IPS-15b (cell line): ENCODE results near the gene GRM1.
A peak's percentile ranks its signal among the peaks of the same experiment; 100 is the strongest.

Experiments
- H3K27me3 ChIP-seq: one replicate; pipeline ENCODE4 v1.6.1; 2013; ENCODE audit warnings: low read length; ENCODE audit not compliant: control insufficient read depth, insufficient read depth
- H3K36me3 ChIP-seq: one replicate; pipeline ENCODE4 v1.6.1; 2013; ENCODE audit warnings: low read length; ENCODE audit not compliant: control insufficient read depth, insufficient read depth
- H3K4me1 ChIP-seq: one replicate; pipeline ENCODE4 v1.6.1; 2013; ENCODE audit warnings: mild to moderate bottlenecking, low read length; ENCODE audit not compliant: control insufficient read depth, insufficient read depth
- H3K4me3 ChIP-seq: one replicate; pipeline ENCODE4 v1.5.1; 2013; ENCODE audit warnings: low read depth, low read length
- H3K9ac ChIP-seq: one replicate; pipeline ENCODE4 v1.6.1; 2013; ENCODE audit warnings: low read depth, mild to moderate bottlenecking, low read length
- H3K9me3 ChIP-seq: one replicate; pipeline ENCODE4 v1.6.1; 2013; ENCODE audit warnings: mild to moderate bottlenecking, low read length; ENCODE audit not compliant: control insufficient read depth, insufficient read depth

GRM1 gene

GRCh38 chr6:146402476-146402875 lies 373.6 kb downstream of the GRM1 start:
- Histone ChIP-seq H3K36me3 (no peaks in the 10 kb centered on the region), H3K4me1 (no peaks in the 10 kb centered on the region), H3K27me3 (no peaks in the 10 kb centered on the region), H3K4me3 (no peak overlapping the region), H3K9ac (no peak overlapping the region), H3K9me3 (no peaks in the 10 kb centered on the region)

GRCh38 chr6:146408583-146408982 lies 379.7 kb downstream of the GRM1 start:
- H3K9me3 ChIP-seq, result no peaks in the 10 kb centered on the region
- no peaks in the 10 kb centered on the region for H3K36me3 ChIP-seq
- H3K4me3 ChIP-seq, result no peak overlapping the region
- no peaks in the 10 kb centered on the region for H3K4me1 ChIP-seq
- no peaks in the 10 kb centered on the region for H3K27me3 ChIP-seq
- H3K9ac ChIP-seq, result no peak overlapping the region

- Histone ChIP-seq H3K4me3 (no peak overlapping the region), H3K27me3 (no peaks in the 10 kb centered on the region), H3K36me3 (no peaks in the 10 kb centered on the region), H3K4me1 (no peaks in the 10 kb centered on the region), H3K9ac (no peak overlapping the region), H3K9me3 (no peaks in the 10 kb centered on the region)
These were observed 382.2 kb downstream of the GRM1 start for GRCh38 chr6:146410851-146411595.

GRCh38 chr6:146419576-146419975 lies 390.7 kb downstream of the GRM1 start:
- Histone ChIP-seq H3K27me3 (no peaks in the 10 kb centered on the region), H3K9ac (no peak overlapping the region), H3K4me3 (no peak overlapping the region), H3K4me1 (no peaks in the 10 kb centered on the region), H3K36me3 (no peaks in the 10 kb centered on the region), H3K9me3 (no peaks in the 10 kb centered on the region)

- Histone ChIP-seq H3K4me1 (no peaks in the 10 kb centered on the region), H3K36me3 (no peaks in the 10 kb centered on the region), H3K9me3 (no peaks in the 10 kb centered on the region), H3K27me3 (no peaks in the 10 kb centered on the region), H3K4me3 (no peak overlapping the region), H3K9ac (no peak overlapping the region)
These were observed 391.4 kb downstream of the GRM1 start for GRCh38 chr6:146420255-146420654.

GRCh38 chr6:146422789-146423375 lies 394.0 kb downstream of the GRM1 start:
- H3K4me3 ChIP-seq, result no peak overlapping the region
- H3K4me1 ChIP-seq, result no peaks in the 10 kb centered on the region
- H3K9me3 ChIP-seq, result no peaks in the 10 kb centered on the region
- H3K9ac ChIP-seq, result no peak overlapping the region
- no peaks in the 10 kb centered on the region for H3K36me3 ChIP-seq
- no peaks in the 10 kb centered on the region for H3K27me3 ChIP-seq

- no peak overlapping the region for H3K9ac ChIP-seq
- H3K4me3 ChIP-seq, result no peak overlapping the region
- H3K27me3 ChIP-seq, result no peaks in the 10 kb centered on the region
- H3K4me1 ChIP-seq, result no peaks in the 10 kb centered on the region
- H3K36me3 ChIP-seq, result no peaks in the 10 kb centered on the region
- H3K9me3 ChIP-seq, result no peaks in the 10 kb centered on the region
These were observed 394.6 kb downstream of the GRM1 start for GRCh38 chr6:146423452-146423851.

- H3K9ac ChIP-seq, result no peak overlapping the region
- H3K36me3 ChIP-seq, result no peaks in the 10 kb centered on the region
- H3K27me3 ChIP-seq, result no peaks in the 10 kb centered on the region
- H3K4me3 ChIP-seq, result no peak overlapping the region
- no peaks in the 10 kb centered on the region for H3K9me3 ChIP-seq
- peaks cover 9% of the 10 kb centered on the region for H3K4me1 ChIP-seq
These were observed 397.7 kb downstream of the GRM1 start for GRCh38 chr6:146426516-146426915.

GRCh38 chr6:146429831-146430230 lies 401.0 kb downstream of the GRM1 start:
- Histone ChIP-seq H3K9me3 (no peaks in the 10 kb centered on the region), H3K9ac (no peak overlapping the region), H3K4me1 (peaks cover 9% of the 10 kb centered on the region), H3K4me3 (no peak overlapping the region), H3K36me3 (no peaks in the 10 kb centered on the region), H3K27me3 (peaks cover 13% of the 10 kb centered on the region)

GRCh38 chr6:146433881-146434731 lies 405.2 kb downstream of the GRM1 start:
- Histone ChIP-seq H3K36me3 (no peaks in the 10 kb centered on the region), H3K27me3 (peaks cover 25% of the 10 kb centered on the region), H3K9me3 (no peaks in the 10 kb centered on the region), H3K4me1 (peaks cover 7% of the 10 kb centered on the region), H3K4me3 (peak overlapping the region; percentile 70), H3K9ac (no peak overlapping the region)

GRCh38 chr6:146434732-146435390 lies 406.0 kb downstream of the GRM1 start:
- Histone ChIP-seq H3K9ac (no peak overlapping the region), H3K4me1 (no peaks in the 10 kb centered on the region), H3K36me3 (no peaks in the 10 kb centered on the region), H3K4me3 (peak overlapping the region; percentile 70), H3K27me3 (peaks cover 25% of the 10 kb centered on the region), H3K9me3 (no peaks in the 10 kb centered on the region)
